IPS DF 6.9 (cell line): ENCODE results near the gene DGCR6.
"Not testable (repeated sequence)": the region's sequence is repeated elsewhere in the genome, so short reads cannot be mapped to it uniquely, and the experiment has no call there.

Source experiments
- DNase-seq: peaks from one replicate; pipeline ENCODE4 v3.0.0-alpha.2; 2013; ENCODE audit warnings: low read depth, low spot score
- H3K27ac ChIP-seq: one replicate; pipeline ENCODE4 v1.5.1; 2013; ENCODE audit warnings: low read length, control low read depth
- H3K27me3 ChIP-seq: 2 replicates; pipeline ENCODE4 v1.6.1; 2013; ENCODE audit warnings: mild to moderate bottlenecking, low read length; ENCODE audit not compliant: control insufficient read depth, insufficient read depth
- H3K36me3 ChIP-seq: 2 replicates; pipeline ENCODE4 v1.6.1; 2013; ENCODE audit warnings: low read length; ENCODE audit not compliant: control insufficient read depth, insufficient read depth
- H3K4me1 ChIP-seq: 2 replicates; pipeline ENCODE4 v1.6.1; 2013; ENCODE audit warnings: low read length; ENCODE audit not compliant: control insufficient read depth, insufficient read depth
- H3K4me3 ChIP-seq: 2 replicates; pipeline ENCODE4 v1.5.1; 2013; ENCODE audit warnings: mild to moderate bottlenecking, low read length
- H3K9me3 ChIP-seq: 2 replicates; pipeline ENCODE4 v1.6.1; 2013; ENCODE audit warnings: low read length, inconsistent platforms; ENCODE audit not compliant: control insufficient read depth, insufficient read depth
- WGBS: extraction: QIAGEN DNeasy Blood & Tissue Kit; methylation state at CpG from one replicate; pipeline ENCODE4 v1.1.7; 2013; ENCODE audit warnings: mixed read lengths, missing lambda C conversion rate; ENCODE audit not compliant: insufficient read length, insufficient coverage; 5-methylcytosine and 5-hydroxymethylcytosine counted together

The DGCR6 gene

DNA sequence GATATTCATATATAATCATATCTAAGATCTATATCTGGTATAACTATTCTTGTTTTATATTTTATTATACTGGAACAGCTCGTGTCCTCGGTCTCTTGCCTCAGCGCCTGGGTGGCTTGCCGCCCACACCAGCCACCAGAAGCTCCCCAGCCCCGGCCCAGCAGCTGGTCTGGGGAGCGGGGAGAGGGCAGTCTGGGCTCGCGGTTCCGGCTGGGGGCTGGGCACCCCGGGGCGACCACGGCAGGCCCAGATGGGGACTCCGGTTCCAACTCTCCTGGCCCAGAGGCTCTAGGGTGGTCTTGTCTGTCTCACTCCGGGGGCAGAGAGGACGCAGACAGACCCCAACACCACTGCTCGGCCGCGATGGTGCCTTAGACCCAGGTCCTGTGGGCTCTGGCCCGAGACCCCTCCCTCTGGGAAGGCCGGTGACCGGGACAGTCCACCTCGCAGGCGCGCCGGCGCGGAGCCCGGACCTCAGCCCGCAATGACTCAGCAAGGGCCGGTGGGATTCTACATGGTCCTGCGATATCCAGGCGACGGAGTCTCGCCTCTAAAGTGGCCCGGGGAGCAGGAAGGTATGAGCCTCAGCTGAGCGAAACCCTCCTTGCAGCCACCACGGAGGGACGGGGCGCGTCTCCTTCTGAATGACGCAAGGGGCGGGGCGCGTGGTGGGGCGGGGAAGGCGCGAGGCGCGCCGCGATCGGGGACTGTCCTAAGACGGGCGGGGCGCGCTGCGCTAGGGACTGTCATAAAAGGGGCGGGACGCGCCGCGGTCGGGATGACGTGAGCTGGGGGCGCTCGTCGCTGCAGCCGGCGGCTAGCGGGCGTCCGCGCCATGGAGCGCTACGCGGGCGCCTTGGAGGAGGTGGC lies at the start of gene DGCR6:
Gene DGCR6 (plus strand): TSS at position 781 of the 870 bp plus-strand sequence. CDS start 55 bp downstream, at position 836.
- H3K4me1 ChIP-seq, result no peaks in the 10 kb centered on the region
- H3K36me3 ChIP-seq, result no peaks in the 10 kb centered on the region
- H3K4me3 ChIP-seq, result no peak within 1 kb of the TSS
- H3K27me3 ChIP-seq, result no peaks in the 10 kb centered on the region
- H3K27ac ChIP-seq, result no peak within 1 kb of the TSS
- no peak for DNase-seq
- H3K9me3 ChIP-seq, result no peaks in the 10 kb centered on the region
- WGBS, result no CpG with 5 or more reads among the region's 77 CpGs

DNA sequence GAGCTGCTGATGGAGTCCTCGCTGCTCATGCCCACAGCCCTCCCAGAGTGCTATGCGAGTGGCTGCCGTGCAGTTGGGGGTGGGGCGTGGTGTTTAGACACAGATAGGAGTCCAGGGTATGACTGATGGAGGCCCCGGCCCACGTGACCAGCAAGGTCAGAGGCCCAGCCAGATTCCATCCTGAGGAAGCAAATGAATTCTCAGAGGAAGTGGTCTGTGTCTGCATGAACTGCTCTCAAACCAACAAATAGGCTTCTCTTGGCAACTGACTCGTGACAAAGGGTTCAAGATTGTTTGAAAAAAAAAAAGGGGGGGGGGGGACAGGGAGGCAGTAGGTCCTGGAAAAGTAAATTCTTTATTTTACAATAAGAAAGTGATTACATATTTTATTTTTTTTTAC lies 46.8 kb upstream of the DGCR6 start:
- no CpG with 5 or more reads among the region's 7 CpGs for WGBS
- not testable (repeated sequence) for H3K4me1 ChIP-seq, H3K27me3 ChIP-seq, H3K9me3 ChIP-seq, DNase-seq, H3K27ac ChIP-seq, H3K4me3 ChIP-seq, H3K36me3 ChIP-seq

DNA sequence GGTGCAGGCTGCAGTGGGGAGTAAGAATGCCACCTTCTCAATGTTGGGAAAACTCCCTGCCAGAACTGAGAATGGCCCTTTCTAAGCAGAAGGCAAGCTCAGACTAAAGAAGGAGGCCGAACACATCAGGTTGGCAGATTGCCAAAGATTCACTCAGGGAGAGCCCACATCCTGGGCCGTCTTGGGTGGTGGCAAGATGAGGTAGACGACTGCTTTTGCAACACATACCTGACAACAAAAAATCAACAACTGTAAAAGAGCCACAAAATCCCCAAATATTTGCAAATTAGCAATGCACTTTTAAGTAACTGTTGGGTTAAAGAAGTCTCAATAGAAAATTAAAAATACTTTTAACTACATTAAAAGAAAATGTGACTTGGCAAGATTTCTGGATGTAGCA lies 24.9 kb upstream of the DGCR6 start:
- not testable (repeated sequence) for H3K4me3 ChIP-seq, H3K27me3 ChIP-seq, H3K4me1 ChIP-seq, H3K9me3 ChIP-seq, DNase-seq, H3K27ac ChIP-seq, H3K36me3 ChIP-seq
- WGBS, result no CpG with 5 or more reads among the region's 3 CpGs

DNA sequence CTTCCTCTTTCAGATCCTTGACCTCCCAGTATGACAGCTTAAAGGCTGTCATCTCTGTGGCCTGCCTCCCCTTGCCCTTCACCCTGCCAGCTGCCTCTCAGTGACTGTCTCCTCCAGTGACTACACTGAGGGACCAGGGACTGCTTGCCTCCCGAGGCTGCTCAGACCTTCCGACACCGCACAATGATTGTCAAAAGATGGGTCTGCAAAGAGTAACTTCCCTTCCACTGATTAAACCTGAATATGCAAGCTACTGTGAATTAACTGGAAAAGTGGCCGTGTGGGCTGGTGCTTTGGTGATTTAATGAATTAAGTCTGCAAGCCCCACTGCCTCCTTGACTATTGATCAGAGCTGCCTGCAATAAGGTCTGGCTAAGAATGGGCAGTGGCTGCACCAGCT lies 21.7 kb upstream of the DGCR6 start:
- H3K4me3 ChIP-seq, DNase-seq, H3K9me3 ChIP-seq, H3K36me3 ChIP-seq, H3K27ac ChIP-seq, H3K4me1 ChIP-seq, H3K27me3 ChIP-seq: not testable (repeated sequence)
- WGBS, result no CpG with 5 or more reads among the region's 4 CpGs

- no peak for DNase-seq
- WGBS, result no CpG with 5 or more reads among the region's 8 CpGs
- H3K4me3 ChIP-seq, result no peak overlapping the region
- no peaks in the 10 kb centered on the region for H3K36me3 ChIP-seq
- H3K9me3 ChIP-seq, result no peaks in the 10 kb centered on the region
- H3K27ac ChIP-seq, result no peak overlapping the region
- H3K4me1 ChIP-seq, result no peaks in the 10 kb centered on the region
- H3K27me3 ChIP-seq, result no peaks in the 10 kb centered on the region
Observed at GRCh38 chr22:18888115-18888514, 18.0 kb upstream of the DGCR6 start.

- H3K4me3 ChIP-seq, H3K27ac ChIP-seq, H3K4me1 ChIP-seq, DNase-seq, H3K36me3 ChIP-seq, H3K9me3 ChIP-seq, H3K27me3 ChIP-seq: not testable (repeated sequence)
- WGBS, result no CpG with 5 or more reads among the region's 5 CpGs
Observed at GRCh38 chr22:18890510-18891192, 15.5 kb upstream of the DGCR6 start.

DNA sequence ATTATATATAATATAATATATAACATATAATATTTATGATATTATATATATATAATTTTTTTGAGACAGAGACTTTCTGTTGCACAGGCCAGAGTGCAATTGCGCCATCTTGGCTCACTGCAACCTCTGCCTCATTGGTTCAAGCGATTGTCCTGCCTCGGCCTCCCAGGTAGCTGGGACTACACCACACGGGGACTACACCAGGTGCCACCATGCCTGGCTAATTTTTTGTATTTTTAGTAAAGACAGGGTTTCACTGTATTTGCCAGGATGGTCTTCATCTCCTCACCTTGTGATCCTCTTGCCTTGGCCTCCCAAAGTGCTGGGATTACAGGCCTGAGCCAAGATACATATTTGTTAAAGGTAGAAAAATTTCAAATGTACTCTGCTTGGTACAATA lies 12.3 kb upstream of the DGCR6 start:
- not testable (repeated sequence) for H3K9me3 ChIP-seq, H3K27me3 ChIP-seq, H3K36me3 ChIP-seq, DNase-seq, H3K4me1 ChIP-seq, H3K4me3 ChIP-seq, H3K27ac ChIP-seq
- WGBS, result no CpG with 5 or more reads among the region's 4 CpGs

DNA sequence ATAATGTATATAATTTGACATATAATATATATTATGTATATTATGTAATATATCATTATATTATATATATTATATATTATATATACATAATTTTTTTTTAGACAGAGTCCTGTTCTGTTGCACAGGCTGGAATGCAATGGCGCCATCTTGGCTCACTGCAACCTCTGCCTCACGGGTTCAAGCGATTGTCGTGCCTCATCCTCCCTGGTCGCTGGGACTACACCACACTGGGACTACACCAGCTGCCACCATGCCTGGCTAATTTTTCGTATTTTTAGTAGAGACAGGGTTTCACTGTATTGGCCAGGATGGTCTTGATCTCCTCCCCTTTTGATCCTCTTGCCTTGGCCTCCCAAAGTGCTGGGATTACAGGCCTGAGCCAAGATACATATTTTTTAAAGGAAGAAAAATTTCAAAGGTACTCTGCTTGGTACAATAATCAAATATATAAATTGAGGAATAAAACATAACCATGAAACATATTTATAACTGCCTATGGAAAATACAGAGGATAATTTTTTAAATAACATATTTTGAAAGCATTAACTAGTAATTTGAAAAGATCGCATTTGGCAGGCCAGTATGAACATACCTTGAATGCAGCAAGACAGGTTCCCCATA lies 10.0 kb upstream of the DGCR6 start:
- H3K4me1 ChIP-seq, H3K36me3 ChIP-seq, H3K27ac ChIP-seq, H3K9me3 ChIP-seq, DNase-seq, H3K27me3 ChIP-seq, H3K4me3 ChIP-seq: not testable (repeated sequence)
- no CpG with 5 or more reads among the region's 7 CpGs for WGBS

GRCh38 chr22:18906410-18906745 lies 258 bp downstream of the DGCR6 start:
- not testable (repeated sequence) for H3K4me1 ChIP-seq, H3K27ac ChIP-seq, H3K4me3 ChIP-seq, H3K9me3 ChIP-seq, DNase-seq, H3K27me3 ChIP-seq, H3K36me3 ChIP-seq
- no CpG with 5 or more reads among the region's 36 CpGs for WGBS

DNA sequence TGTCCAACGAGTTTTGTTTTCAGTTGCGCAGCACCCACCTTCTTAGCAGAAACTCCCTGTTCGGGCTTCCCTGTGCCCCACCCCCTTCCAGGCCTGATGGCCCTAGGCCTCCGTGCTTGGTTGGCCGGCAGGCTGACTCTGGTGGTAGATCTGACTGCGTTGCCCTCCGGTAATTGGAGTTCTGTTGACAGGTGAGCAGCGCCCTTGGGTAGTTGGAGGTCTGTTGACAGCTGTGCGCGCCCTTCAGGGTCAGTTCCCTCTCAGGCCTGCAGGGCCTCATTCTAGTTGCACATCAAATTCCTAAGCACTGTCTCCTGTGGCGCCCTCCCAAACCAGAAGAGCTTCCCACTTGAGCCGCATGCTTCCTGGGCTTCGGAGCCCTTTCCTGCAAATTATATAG lies 776 bp downstream of the DGCR6 start:
- no CpG with 5 or more reads among the region's 13 CpGs for WGBS
- H3K36me3 ChIP-seq, result no peaks in the 10 kb centered on the region
- no peaks in the 10 kb centered on the region for H3K9me3 ChIP-seq
- no peaks in the 10 kb centered on the region for H3K4me1 ChIP-seq
- H3K27me3 ChIP-seq, result no peaks in the 10 kb centered on the region
- no peak overlapping the region for H3K27ac ChIP-seq
- DNase-seq, result no peak
- no peak overlapping the region for H3K4me3 ChIP-seq
